Heart right ventricle (tissue), 16 donors: ENCODE results near the gene ALDH3B2. TPM values are rescaled to one million over a fixed set of nuclear protein-coding genes. Genes with fewer than 3 reads are reported as not detected.
"Not testable (repeated sequence)": the region's sequence is repeated elsewhere in the genome, so short reads cannot be mapped to it uniquely, and the experiment has no call there.

Source experiments
- ATAC-seq, 8 donors: fragments of 200-7000 bp; cut with Tn5 transposase; one replicate each; pipeline ENCODE4 v1.9.1; 2020; ENCODE audit warnings: mild to moderate bottlenecking in 8 of 8, moderate library complexity in 8 of 8, moderate number of reproducible peaks in 1 of 8
- DNase-seq, 2 donors: peaks; one replicate each; pipeline ENCODE4 v3.0.0-alpha.2; 2020
- H3K27ac ChIP-seq, 10 donors: fragments of 200-600 bp; sonication (generic) in 2 of 10; one replicate each; pipeline versions ENCODE4 v1.5.0 to v1.8.0; 2020 to 2022; ENCODE audit warnings: mild to moderate bottlenecking in 3 of 10
- H3K27me3 ChIP-seq, 7 donors: fragments of 200-600 bp; one replicate each; pipeline ENCODE4 v1.8.0; 2021 to 2022; ENCODE audit warnings: mild to moderate bottlenecking in 2 of 7
- H3K36me3 ChIP-seq, 9 donors: fragments of 200-600 bp; sonication (generic) in 1 of 9; one replicate each; pipeline versions ENCODE4 v1.5.0 to v1.8.0; 2020 to 2022; ENCODE audit warnings: mild to moderate bottlenecking in 2 of 9
- H3K4me1 ChIP-seq, 9 donors: fragments of 200-600 bp; sonication (generic) in 1 of 9; one replicate each; pipeline versions ENCODE4 v1.5.0 to v1.8.0; 2020 to 2022; ENCODE audit warnings: mild to moderate bottlenecking in 4 of 9
- H3K4me3 ChIP-seq, 10 donors: fragments of 200-600 bp; sonication (generic) in 2 of 10; one replicate each; pipeline versions ENCODE4 v1.5.0 to v1.8.0; 2020 to 2022; ENCODE audit warnings: mild to moderate bottlenecking in 7 of 10, moderate library complexity in 2 of 10
- H3K9me3 ChIP-seq, 11 donors: fragments of 200-600 bp in 10 of 11; sonication (generic) in 2 of 11; one replicate each; pipeline versions ENCODE4 v1.5.0 to v1.8.0; 2013 to 2022; ENCODE audit warnings: mild to moderate bottlenecking in 2 of 11, control low read depth in 1 of 11, moderate library complexity in 1 of 11
- CTCF ChIP-seq, 9 donors: fragments of 200-600 bp; sonication (generic) in 2 of 9; IDR thresholded peaks; one replicate each; pipeline versions ENCODE4 v1.5.0 to v1.8.0; 2021 to 2022; ENCODE audit warnings: antibody characterized with exemption in 9 of 9, mild to moderate bottlenecking in 5 of 9, moderate library complexity in 1 of 9
- WGBS, 2 donors: extraction: QIAGEN DNeasy Blood & Tissue Kit; methylation state at CpG; one replicate each; pipeline ENCODE4 v1.1.7; 2013; ENCODE audit warnings: inconsistent platforms in 1 of 2; 5-methylcytosine and 5-hydroxymethylcytosine counted together
- intact Hi-C, 10 donors: fragments of 100-400 bp; cut with DNase I; formaldehyde crosslinking; loops; one replicate each; pipeline versions ENCODE4 v1.11.1 to v1.14.2; 2022
- polyA plus RNA-seq, 2 donors: library from polyadenylated mRNA; stranded (reverse); fragments of 200-250 nt; gene quantifications; one replicate each; pipeline ENCODE4 v1.2.3, GENCODE V29; 2013
- total RNA-seq, 10 donors: library from RNA; stranded (reverse); fragmentation: NEBNext Ultra II Directional in 3 of 10; extraction: Animal tissue kit (Norgen Biotek cat#: 25700) in 3 of 10; gene quantifications; one replicate each; pipeline versions ENCODE4 v1.2.1 to v1.2.4, GENCODE V29; 2021 to 2023
- donor health status: Arrhythmogenic right ventricular cardiomyopathy.
- donor health status: ischemic (EF 13 %, LVEDD 7.1; RV severe dilation, severe dysfunction).
- donor health status: healthy with polysubstance abuse.
- donor health status: DM: no; HTN: yes; CAD: no.
- donor health status: DM: no; HTN: no; CAD: no.
- donor health status: ischemic (EF 25% LVEDD 6.9; RV normal size, moderate dysfunction).
- donor health status: ischemic (EF 25% LVEDD 5.7; RV mildly dilated, moderate dysfunction).
- donor health status: healthy.
- donor health status: DM: yes; HTN: yes; CAD: no.
- donor health status: Ischemic cardiomyopathy.
- donor health status: ischemic (EF 35%, LVEDD 5.7; RV mildly dilated, moderate dysfunction).
- donor health status: nonischemic (EF 11% LVEDD 7.7; RV severe dilation, severe dysfunction).
- donor health status: DM: yes; HTN: yes; CAD: no.
- donor health status: PGD.
- donor health status: ischemic (EF 29% LVEDD 5.4; RV normal size, mild dysfunction).
- donor health status: nonischemic (EF 23%, LVEDD 6.1; RV moderate dilation, normal function).

The ALDH3B2 gene
- total and polyA plus RNA-seq, 12 donors, result 0.03 TPM; not detected in 11

- 89 to 94% methylated on average over 22 of the region's 22 CpGs for WGBS, 2 donors
- Histone ChIP-seq H3K27ac (no peak overlapping the region), H3K4me1 (no peaks in the 10 kb centered on the region), H3K36me3 (no peaks in the 10 kb centered on the region), H3K27me3 (no peaks in the 10 kb centered on the region), H3K4me3 (no peak overlapping the region), H3K9me3 (no peaks in the 10 kb centered on the region)
- intact Hi-C loops, result loop anchor here in 1 of 10 donors (5.0 kb wide), 1 partner anchor 91 kb away; no protein-coding TSS in a partner anchor
- DNase-seq (no peak), ATAC-seq (no peak)
- no peak for TF ChIP-seq CTCF (IDR thresholded peaks at IDR 0.05)
These were observed 10.8 kb downstream of the ALDH3B2 start for GRCh38 chr11:67663532-67664212.

- Histone ChIP-seq H3K36me3 (no peaks in the 10 kb centered on the region), H3K27me3 (no peaks in the 10 kb centered on the region), H3K4me3 (no peak overlapping the region), H3K4me1 (no peaks in the 10 kb centered on the region), H3K9me3 (no peaks in the 10 kb centered on the region), H3K27ac (no peak overlapping the region)
- no peak for TF ChIP-seq CTCF (IDR thresholded peaks at IDR 0.05)
- no peak for DNase-seq
- intact Hi-C loops, result loop anchor here in 1 of 10 donors (5.0 kb wide), 1 partner anchor 91 kb away; no protein-coding TSS in a partner anchor
- WGBS, 2 donors, result 78 to 81% methylated on average over 19 of the region's 19 CpGs
- no peak for ATAC-seq
These were observed 11.4 kb downstream of the ALDH3B2 start for GRCh38 chr11:67662835-67663531.

GRCh38 chr11:67662142-67662834 is 12.1 kb downstream of the ALDH3B2 start:
- WGBS, 2 donors, result 85 to 87% methylated on average over 12 of the region's 12 CpGs
- no peaks in the 10 kb centered on the region for H3K9me3 ChIP-seq
- no peaks in the 10 kb centered on the region for H3K36me3 ChIP-seq
- no peak overlapping the region for H3K27ac ChIP-seq
- ATAC-seq (no peak), DNase-seq (no peak)
- H3K4me1 ChIP-seq, result peaks cover 0 to 7% (median 0%) of the 10 kb centered on the region in 9 donors
- TF ChIP-seq CTCF (IDR thresholded peaks at IDR 0.05), result no peak
- intact Hi-C loops, result loop anchor here in 1 of 10 donors (5.0 kb wide), 1 partner anchor 90 kb away; no protein-coding TSS in a partner anchor
- no peaks in the 10 kb centered on the region for H3K27me3 ChIP-seq
- no peak overlapping the region for H3K4me3 ChIP-seq

- 73 to 81% methylated on average over 5 of the region's 5 CpGs for WGBS, 2 donors
- not testable (repeated sequence) for H3K36me3 ChIP-seq, H3K4me3 ChIP-seq, DNase-seq, ATAC-seq, H3K27me3 ChIP-seq, H3K4me1 ChIP-seq, H3K27ac ChIP-seq
- H3K9me3 ChIP-seq, result peaks cover 0 to 11% (median 0%) of the 10 kb centered on the region in 11 donors
- intact Hi-C loops, result loop anchor here in 1 of 10 donors (5.0 kb wide), 1 partner anchor 88 kb away; no protein-coding TSS in a partner anchor
These were observed 13.7 kb downstream of the ALDH3B2 start for GRCh38 chr11:67660752-67661151.
